PC-3 (cell line): ENCODE results near the gene TF. TPM values are rescaled to one million over a fixed set of nuclear protein-coding genes. Genes with fewer than 3 reads are reported as not detected.

ENCODE experiments used
- ATAC-seq: fragments of 200-7000 bp; cut with Tn5 transposase; 2 replicates; pipeline ENCODE4 v1.9.1; 2020; ENCODE audit warnings: mild to moderate bottlenecking, moderate library complexity
- BruUV-seq: library from RNA; stranded (reverse); fragments of 400-500 nt; replicated peaks from 2 replicates; lab custom pipeline; 2021; lab: Mats Ljungman, UMichigan
- CTCF ChIA-PET: fragments of 300-600 bp; sonication (Branson Sonifier 250); formaldehyde crosslinking; loops from one replicate; lab custom pipeline; 2022; ENCODE audit warnings: antibody characterized with exemption; lab: Charles Lee
- POLR2A ChIA-PET: fragments of 300-600 bp; sonication (Branson Sonifier 250); formaldehyde crosslinking; loops from one replicate; lab custom pipeline; 2022; ENCODE audit warnings: antibody characterized with exemption; ENCODE audit not compliant: unreplicated experiment; lab: Charles Lee
- DNase-seq: peaks from one replicate; pipeline ENCODE4 v3.0.0-alpha.2; 2015
- H2AFZ ChIP-seq: fragments of 300-600 bp; sonication (generic); 2 replicates; pipeline ENCODE4 v1.6.0; 2016; ENCODE audit warnings: antibody characterized with exemption, low read length
- H3F3A ChIP-seq: fragments of 300-600 bp; sonication (generic); one replicate; pipeline ENCODE4 v1.6.0; 2017; ENCODE audit warnings: antibody characterized with exemption, low read length, control low read depth, mild to moderate bottlenecking; ENCODE audit not compliant: unreplicated experiment
- H3K27ac ChIP-seq: fragments of 300-600 bp; sonication (generic); 2 replicates; pipeline ENCODE4 v1.5.1; 2016; ENCODE audit warnings: mild to moderate bottlenecking, low read length
- H3K27me3 ChIP-seq: fragments of 300-600 bp; sonication (generic); 2 replicates; pipeline ENCODE4 v1.6.1; 2016; ENCODE audit warnings: low read length, mixed read lengths
- H3K36me3 ChIP-seq: fragments of 300-600 bp; sonication (generic); 2 replicates; pipeline ENCODE4 v1.6.1; 2016; ENCODE audit warnings: low read depth, mixed run types, low read length, mixed read lengths
- H3K4me1 ChIP-seq: fragments of 300-600 bp; sonication (generic); 2 replicates; pipeline ENCODE4 v1.5.1; 2016; ENCODE audit warnings: low read length; ENCODE audit not compliant: insufficient read depth
- H3K4me2 ChIP-seq: fragments of 300-600 bp; sonication (generic); 2 replicates; pipeline ENCODE4 v1.6.0; 2016; ENCODE audit warnings: low read length
- H3K4me3 ChIP-seq: fragments of 300-600 bp; sonication (generic); 2 replicates; pipeline ENCODE4 v1.5.1; 2016; ENCODE audit warnings: mild to moderate bottlenecking, low read length, mixed read lengths
- H3K79me2 ChIP-seq: fragments of 300-600 bp; sonication (generic); 2 replicates; pipeline ENCODE4 v1.6.1; 2017; ENCODE audit warnings: low read length, mixed read lengths
- H3K9ac ChIP-seq: fragments of 300-600 bp; sonication (generic); 2 replicates; pipeline ENCODE4 v1.6.0; 2016; ENCODE audit warnings: mild to moderate bottlenecking, low read length
- H3K9me2 ChIP-seq: fragments of 300-600 bp; sonication (generic); replicated peaks from 2 replicates; pipeline ENCODE4 v1.6.1; 2016; ENCODE audit warnings: mixed run types, low read length, mixed read lengths
- H3K9me3 ChIP-seq: fragments of 300-600 bp; sonication (generic); 2 replicates; pipeline ENCODE4 v1.6.1; 2016; ENCODE audit warnings: low read length, mixed read lengths
- H4K20me1 ChIP-seq: fragments of 300-600 bp; sonication (generic); 2 replicates; pipeline ENCODE4 v1.6.1; 2016; ENCODE audit warnings: low read length, mixed read lengths
- EZH2 ChIP-seq: fragments of 300-600 bp; sonication (generic); IDR thresholded peaks from one replicate; pipeline ENCODE4 v1.6.1; 2017; ENCODE audit warnings: antibody characterized with exemption, mild to moderate bottlenecking, low read length; ENCODE audit not compliant: unreplicated experiment
- EZH2phosphoT487 ChIP-seq: fragments of 300-600 bp; sonication (generic); IDR thresholded peaks from 2 replicates; pipeline ENCODE4 v1.6.1; 2018; ENCODE audit warnings: mild to moderate bottlenecking, antibody characterized with exemption, low read length, borderline replicate concordance
- intact Hi-C: fragments of 100-400 bp; cut with micrococcal nuclease; formaldehyde crosslinking; loops from 2 replicates; pipeline ENCODE4 v1.9.0; 2023
- total RNA-seq: library from RNA; depleted of rRNA; stranded (reverse); fragments of >200 nt; gene quantifications from 2 replicates; pipeline ENCODE4 v1.2.3, GENCODE V29; 2014
- TF ChIP-seq, protein P1 (sequence below): fragments of 300-600 bp; sonication (generic); conservative IDR thresholded peaks from 2 replicates; pipeline ENCODE4 v1.5.1; 2017; ENCODE audit warnings: antibody characterized with exemption, low read depth, mild to moderate bottlenecking, low read length

The TF gene
- total RNA-seq, 1 experiment from 2014 or later: not detected

DNA sequence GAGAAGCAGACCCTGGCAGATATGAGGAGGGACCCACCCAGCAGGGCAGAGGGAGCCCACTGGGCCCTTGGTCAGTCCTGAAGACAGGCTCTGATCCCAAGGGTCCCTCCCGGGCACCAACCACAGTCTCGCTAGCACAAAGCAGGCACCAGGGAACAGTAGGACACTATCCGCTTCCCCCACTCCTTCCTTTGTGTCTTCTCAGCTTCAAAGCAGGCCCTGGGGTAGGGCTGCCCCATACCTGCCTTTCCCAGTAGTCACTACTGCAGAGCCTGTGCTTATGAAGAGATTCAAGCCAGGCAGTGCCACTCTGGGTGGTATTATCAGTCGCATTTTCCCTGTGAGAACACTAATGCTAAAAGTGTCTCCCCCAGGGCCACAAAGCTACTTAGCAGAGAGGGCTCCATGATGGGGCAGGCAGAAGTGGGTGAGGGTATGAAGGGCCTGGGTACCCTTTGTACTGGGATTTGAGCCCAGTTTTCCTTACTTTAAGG lies 92.2 kb downstream of the TF start:
- ATAC-seq (no peak), DNase-seq (no peak)
- H3K4me2 ChIP-seq: no peak overlapping the region
- H3K4me1 ChIP-seq: no peaks in the 10 kb centered on the region
- no peaks in the 10 kb centered on the region for H3K9me2 ChIP-seq
- H3K9ac ChIP-seq: no peak overlapping the region
- H3K27ac ChIP-seq: no peak overlapping the region
- H4K20me1 ChIP-seq: no peaks in the 10 kb centered on the region
- no TSS peak for BruUV-seq
- TF ChIP-seq EZH2phosphoT487: no peak
- no peak for TF ChIP-seq EZH2
- TF ChIP-seq, protein P1, sequence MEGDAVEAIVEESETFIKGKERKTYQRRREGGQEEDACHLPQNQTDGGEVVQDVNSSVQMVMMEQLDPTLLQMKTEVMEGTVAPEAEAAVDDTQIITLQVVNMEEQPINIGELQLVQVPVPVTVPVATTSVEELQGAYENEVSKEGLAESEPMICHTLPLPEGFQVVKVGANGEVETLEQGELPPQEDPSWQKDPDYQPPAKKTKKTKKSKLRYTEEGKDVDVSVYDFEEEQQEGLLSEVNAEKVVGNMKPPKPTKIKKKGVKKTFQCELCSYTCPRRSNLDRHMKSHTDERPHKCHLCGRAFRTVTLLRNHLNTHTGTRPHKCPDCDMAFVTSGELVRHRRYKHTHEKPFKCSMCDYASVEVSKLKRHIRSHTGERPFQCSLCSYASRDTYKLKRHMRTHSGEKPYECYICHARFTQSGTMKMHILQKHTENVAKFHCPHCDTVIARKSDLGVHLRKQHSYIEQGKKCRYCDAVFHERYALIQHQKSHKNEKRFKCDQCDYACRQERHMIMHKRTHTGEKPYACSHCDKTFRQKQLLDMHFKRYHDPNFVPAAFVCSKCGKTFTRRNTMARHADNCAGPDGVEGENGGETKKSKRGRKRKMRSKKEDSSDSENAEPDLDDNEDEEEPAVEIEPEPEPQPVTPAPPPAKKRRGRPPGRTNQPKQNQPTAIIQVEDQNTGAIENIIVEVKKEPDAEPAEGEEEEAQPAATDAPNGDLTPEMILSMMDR: no peak
- H3K79me2 ChIP-seq: no peaks in the 10 kb centered on the region
- H3K9me3 ChIP-seq: no peaks in the 10 kb centered on the region
- no peaks in the 10 kb centered on the region for H3F3A ChIP-seq
- H3K36me3 ChIP-seq: no peaks in the 10 kb centered on the region
- ChIA-PET CTCF (no interaction called here), POLR2A (no interaction called here)
- H3K27me3 ChIP-seq: no peaks in the 10 kb centered on the region
- H3K4me3 ChIP-seq: no peak overlapping the region
- intact Hi-C loops: no loop called here
- no peak overlapping the region for H2AFZ ChIP-seq

DNA sequence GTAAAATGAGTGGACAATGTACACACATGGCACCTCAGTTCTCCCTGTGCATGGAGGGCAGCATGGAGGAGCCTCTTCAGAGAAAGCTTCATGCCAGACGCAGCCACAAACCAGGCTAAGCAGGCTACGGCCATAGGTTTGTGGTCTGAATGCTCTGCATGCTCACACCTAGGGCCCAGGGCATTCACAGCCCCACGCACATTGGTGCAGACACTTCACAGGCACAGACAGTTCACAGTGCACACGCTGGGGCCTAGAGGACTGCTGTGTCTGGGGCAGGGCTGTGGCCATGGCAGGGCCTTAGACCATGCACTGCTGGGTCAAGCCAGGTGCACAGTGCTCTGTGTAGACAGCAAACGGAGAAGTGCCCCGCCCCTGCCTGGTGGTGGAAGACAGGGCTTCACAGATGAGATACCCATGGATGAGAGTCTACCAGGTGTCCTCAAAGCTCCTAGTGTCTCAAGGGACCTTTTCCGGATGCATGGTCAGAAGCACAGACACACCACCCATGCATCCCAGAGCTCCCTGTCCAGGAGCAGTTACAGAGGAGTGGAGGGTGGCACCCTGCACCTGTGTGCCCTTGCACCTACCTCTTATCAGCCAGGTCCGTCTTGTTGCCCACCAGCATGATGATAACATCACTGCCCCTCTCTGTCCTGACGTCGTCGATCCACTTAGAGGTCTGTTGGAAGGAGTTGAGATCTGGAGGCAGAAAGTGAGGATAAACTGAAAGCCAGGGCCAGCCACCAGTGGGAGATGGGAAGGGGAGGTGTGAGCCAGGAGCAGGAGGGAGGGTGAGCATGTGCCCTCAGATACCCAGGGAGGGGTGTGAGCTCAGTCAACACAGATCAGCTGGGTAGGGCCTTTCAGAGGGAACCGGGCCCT lies 93.0 kb downstream of the TF start:
- H4K20me1 ChIP-seq: no peaks in the 10 kb centered on the region
- no peaks in the 10 kb centered on the region for H3K4me1 ChIP-seq
- no peak overlapping the region for H3K27ac ChIP-seq
- no TSS peak for BruUV-seq
- H3F3A ChIP-seq: no peaks in the 10 kb centered on the region
- no peak overlapping the region for H3K4me3 ChIP-seq
- DNase-seq (no peak), ATAC-seq (no peak)
- H3K9me2 ChIP-seq: no peaks in the 10 kb centered on the region
- ChIA-PET POLR2A (no interaction called here), CTCF (no interaction called here)
- H3K36me3 ChIP-seq: no peaks in the 10 kb centered on the region
- no peak overlapping the region for H3K9ac ChIP-seq
- intact Hi-C loops: no loop called here
- no peak overlapping the region for H2AFZ ChIP-seq
- H3K9me3 ChIP-seq: no peaks in the 10 kb centered on the region
- no peak overlapping the region for H3K4me2 ChIP-seq
- H3K79me2 ChIP-seq: no peaks in the 10 kb centered on the region
- no peaks in the 10 kb centered on the region for H3K27me3 ChIP-seq
- TF ChIP-seq EZH2 (no peak), EZH2phosphoT487 (no peak)
- TF ChIP-seq, protein P1: no peak
